LNCaP clone FGC (cell line): ENCODE data around the gene B3GAT1.

Experiments used
- DNase-seq: peaks from one replicate; pipeline ENCODE4 v3.0.0-alpha.2; 2011; ENCODE audit warnings: low read depth
- H3K4me3 ChIP-seq: 2 replicates; pipeline ENCODE4 v1.5.1; 2011; ENCODE audit warnings: mild to moderate bottlenecking, low read depth, low read length, control low read depth
- TF ChIP-seq, protein P1 (sequence below): IDR thresholded peaks from 2 replicates; pipeline ENCODE4 v1.5.1; 2012; ENCODE audit warnings: mild to moderate bottlenecking; ENCODE audit not compliant: control insufficient read depth, insufficient read depth; ENCODE audit errors: extremely low read depth

Gene B3GAT1

DNA sequence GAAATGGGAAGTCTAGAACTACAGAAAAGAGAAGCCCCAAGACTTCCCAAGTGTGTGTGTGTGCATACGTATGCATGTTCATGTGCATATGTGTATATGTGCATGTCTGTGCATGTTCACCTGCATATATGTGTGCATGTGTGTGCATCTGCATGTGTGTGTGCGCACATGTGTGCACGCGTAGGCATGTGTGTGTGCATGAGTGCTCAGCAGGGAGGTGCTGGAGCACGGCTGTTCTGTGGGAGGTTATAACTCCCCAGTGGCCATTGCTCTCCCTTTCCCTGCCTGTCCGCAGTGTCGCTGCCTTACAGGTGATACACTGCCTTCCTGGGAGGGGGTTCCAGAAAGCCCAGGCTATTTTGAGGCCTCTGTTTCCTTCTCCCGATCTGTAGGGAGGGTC is 29.8 kb downstream of the B3GAT1 start:
- DNase-seq = no peak
- TF ChIP-seq, protein P1, sequence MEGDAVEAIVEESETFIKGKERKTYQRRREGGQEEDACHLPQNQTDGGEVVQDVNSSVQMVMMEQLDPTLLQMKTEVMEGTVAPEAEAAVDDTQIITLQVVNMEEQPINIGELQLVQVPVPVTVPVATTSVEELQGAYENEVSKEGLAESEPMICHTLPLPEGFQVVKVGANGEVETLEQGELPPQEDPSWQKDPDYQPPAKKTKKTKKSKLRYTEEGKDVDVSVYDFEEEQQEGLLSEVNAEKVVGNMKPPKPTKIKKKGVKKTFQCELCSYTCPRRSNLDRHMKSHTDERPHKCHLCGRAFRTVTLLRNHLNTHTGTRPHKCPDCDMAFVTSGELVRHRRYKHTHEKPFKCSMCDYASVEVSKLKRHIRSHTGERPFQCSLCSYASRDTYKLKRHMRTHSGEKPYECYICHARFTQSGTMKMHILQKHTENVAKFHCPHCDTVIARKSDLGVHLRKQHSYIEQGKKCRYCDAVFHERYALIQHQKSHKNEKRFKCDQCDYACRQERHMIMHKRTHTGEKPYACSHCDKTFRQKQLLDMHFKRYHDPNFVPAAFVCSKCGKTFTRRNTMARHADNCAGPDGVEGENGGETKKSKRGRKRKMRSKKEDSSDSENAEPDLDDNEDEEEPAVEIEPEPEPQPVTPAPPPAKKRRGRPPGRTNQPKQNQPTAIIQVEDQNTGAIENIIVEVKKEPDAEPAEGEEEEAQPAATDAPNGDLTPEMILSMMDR = no peak
- no peak overlapping the region for H3K4me3 ChIP-seq

DNA sequence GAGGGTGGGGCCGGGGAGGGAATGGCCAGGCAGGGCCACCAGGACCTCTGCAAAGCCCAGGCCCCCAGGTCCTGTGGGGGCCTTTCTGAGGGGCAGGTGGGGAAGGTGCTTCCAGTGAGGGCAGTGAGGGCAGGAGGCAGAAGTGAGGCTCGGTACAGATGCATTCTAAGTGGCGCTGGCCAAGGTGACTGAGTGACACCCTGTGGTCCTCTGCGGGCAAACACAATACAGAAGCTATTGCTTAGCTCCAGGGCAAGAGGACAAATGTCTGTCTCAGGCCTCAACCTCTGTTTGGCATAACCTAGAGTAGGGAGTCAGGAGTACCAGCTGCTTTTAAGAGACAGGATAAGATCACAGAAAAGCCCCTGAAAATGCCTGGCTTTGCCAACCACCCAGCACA is 31.3 kb downstream of the B3GAT1 start:
- no peak for DNase-seq
- TF ChIP-seq, protein P1 = no peak
- H3K4me3 ChIP-seq = no peak overlapping the region

DNA sequence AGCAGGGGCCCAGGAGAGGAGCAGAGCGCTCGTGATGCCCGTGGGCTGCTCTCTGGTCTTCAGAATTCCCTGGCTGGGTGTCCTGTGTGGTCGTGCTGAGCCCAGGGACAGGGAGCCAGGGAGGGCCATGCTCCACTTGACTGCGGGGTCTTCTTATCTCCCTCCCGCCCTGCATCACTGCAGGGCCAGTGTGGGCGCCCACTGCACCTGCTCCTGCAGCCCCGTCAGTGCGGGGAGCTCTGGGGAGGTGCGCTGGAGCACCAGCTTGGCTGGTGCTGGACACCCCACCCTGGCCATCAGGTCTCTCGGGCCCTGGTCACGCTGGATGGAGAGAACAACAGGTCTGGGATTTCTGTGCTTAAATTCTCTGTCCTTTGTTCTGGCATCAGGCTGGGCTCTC is 31.8 kb downstream of the B3GAT1 start:
- DNase-seq = no peak
- TF ChIP-seq, protein P1 = no peak
- H3K4me3 ChIP-seq = no peak overlapping the region

DNA sequence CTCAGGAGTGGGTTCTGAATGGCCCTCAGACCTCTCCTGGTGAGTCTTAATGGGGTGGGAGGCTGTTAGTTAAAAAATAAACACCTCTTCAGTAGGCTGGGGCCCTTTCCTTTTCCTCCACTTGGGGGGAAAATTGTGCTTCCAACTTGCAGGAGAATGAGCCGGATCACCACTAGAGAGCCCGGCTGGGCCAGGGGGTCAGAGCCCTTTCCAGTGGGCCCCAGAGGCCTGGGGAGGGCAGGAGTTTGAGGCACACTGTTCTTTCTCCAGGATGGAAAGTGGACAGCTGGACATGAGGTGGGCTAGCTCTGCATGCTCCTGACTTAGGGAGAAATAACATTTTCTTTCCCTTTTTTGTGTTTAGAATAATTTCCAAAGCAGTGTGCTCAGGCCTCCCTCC is 32.8 kb downstream of the B3GAT1 start:
- no peak overlapping the region for H3K4me3 ChIP-seq
- TF ChIP-seq, protein P1 = no peak
- DNase-seq = no peak

DNA sequence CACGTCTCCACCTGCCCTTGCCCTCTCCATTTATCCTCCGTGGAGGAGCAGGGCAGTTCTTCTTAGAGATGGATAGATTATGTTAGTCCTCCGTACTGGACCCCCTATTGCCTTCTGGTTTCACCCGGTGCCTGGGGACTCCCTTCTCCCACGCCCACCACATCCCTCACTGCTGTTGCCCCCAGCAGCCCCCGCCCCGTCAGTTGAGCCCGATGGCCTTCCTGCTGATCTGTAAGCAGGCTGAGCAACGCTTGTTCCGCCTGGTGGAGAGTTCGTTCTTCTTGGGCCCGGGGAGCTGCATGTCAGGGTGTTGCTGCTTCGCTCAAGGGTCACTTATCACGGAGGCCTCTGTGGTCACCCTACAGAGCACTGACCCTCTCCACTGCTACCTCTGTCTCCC is 34.2 kb downstream of the B3GAT1 start:
- TF ChIP-seq, protein P1 = no peak
- no peak overlapping the region for H3K4me3 ChIP-seq
- DNase-seq = no peak

DNA sequence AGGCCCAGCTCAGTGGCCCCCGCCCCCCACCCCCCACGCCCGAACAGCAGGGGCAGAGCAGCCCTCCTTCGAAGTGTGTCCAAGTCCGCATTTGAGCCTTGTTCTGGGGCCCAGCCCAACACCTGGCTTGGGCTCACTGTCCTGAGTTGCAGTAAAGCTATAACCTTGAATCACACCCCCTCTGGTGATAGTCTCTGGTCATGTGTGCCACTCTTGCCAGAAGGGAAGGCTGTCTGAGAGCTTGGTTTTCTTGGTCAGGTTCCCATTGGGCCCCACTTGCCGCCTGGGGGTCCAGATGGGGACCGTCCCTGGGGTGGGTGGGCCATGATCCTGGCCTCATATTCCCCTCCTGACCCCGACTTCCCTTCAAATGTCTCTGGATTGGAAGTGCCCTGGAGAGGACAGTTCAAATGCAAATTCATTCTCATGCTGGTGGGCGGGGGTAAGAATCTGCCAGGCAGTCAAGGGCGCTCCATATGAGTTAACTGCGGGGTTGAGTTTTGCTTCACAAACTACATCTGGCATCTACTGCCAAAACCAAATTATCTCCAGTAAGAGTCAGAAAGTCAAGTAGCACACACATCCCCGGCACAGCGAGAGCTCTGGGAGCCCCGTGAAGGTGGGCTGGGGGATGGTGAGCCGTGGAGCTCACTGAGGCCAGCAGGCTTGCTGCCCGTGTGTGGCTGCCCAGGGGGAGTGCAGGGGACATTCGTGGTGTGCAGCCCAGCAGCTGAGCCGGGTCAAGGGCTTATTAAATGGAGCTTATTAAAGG is 35.7 kb downstream of the B3GAT1 start:
- TF ChIP-seq, protein P1 = no peak
- no peak for DNase-seq
- no peak overlapping the region for H3K4me3 ChIP-seq
